ENCODE measurements around the gene GSE1. TPM values are rescaled to one million over a fixed set of nuclear protein-coding genes. Genes with fewer than 3 reads are reported as not detected.

The GSE1 gene
- polyA plus RNA-seq, 1 donor (not counting 4 experiments of a cell fraction or from before 2014, with no cell fraction given), result 5.0 TPM

DNA sequence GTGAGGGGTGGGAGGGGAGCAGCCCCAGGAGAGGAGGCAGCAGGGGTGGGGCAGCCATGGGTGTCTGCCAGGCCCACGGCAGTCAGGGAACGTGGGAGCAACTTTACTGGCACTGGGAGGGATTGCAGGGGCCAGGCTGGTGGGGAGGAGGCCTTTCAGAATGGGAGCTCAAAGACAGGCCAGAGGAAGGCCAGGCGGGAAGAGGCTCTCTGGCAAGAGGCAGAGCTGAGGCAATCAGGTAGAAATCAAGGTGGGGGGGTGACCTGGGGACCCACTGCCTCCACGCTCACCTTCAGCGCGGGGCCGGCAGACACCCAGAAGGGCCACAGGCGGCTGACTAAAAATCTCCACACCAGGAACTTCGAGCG, 11.9 kb upstream of the GSE1 start:
- H3K27ac ChIP-seq (ENCODE audit: control insufficient read depth, insufficient read depth, low read length), result no peak overlapping the region
- FAIRE-seq (no peak), DNase-seq (ENCODE audit: low read depth, low spot score) (no peak)
- no peaks in the 10 kb centered on the region for H3K79me2 ChIP-seq (ENCODE audit: control insufficient read depth, insufficient read depth, low read length)
- no peaks in the 10 kb centered on the region for H3K36me3 ChIP-seq (ENCODE audit: control insufficient read depth in 2 of 2, extremely low read depth in 1 of 2, insufficient read depth in 2 of 2, low read length in 2 of 2)
- H3K9me3 ChIP-seq (ENCODE audit: control insufficient read depth, low read depth, low read length), result no peaks in the 10 kb centered on the region
- no peaks in the 10 kb centered on the region for H3K4me1 ChIP-seq (ENCODE audit: control insufficient read depth, extremely low read depth, insufficient read depth, low read length)
- no peaks in the 10 kb centered on the region for H4K20me1 ChIP-seq (ENCODE audit: control insufficient read depth, extremely low read depth, insufficient read depth, low read length)
- no peaks in the 10 kb centered on the region for H3K9me1 ChIP-seq (ENCODE audit: control insufficient read depth, extremely low read depth, insufficient read depth, low read length)
- no peak overlapping the region for H3K4me3 ChIP-seq (ENCODE audit: control insufficient read depth in 2 of 3, extremely low read depth in 1 of 3, insufficient read depth in 2 of 3, low read depth in 1 of 3, low read length in 3 of 3)
- dilution Hi-C loops (cut with MboI; ENCODE audit: extremely low pct_ligation_motif_present, low sequenced_read_pairs), result no loop called here
- H3K27me3 ChIP-seq (ENCODE audit: control insufficient read depth, extremely low read depth, insufficient read depth, low read length), result peaks cover 11% of the 10 kb centered on the region
- no peak overlapping the region for H2AFZ ChIP-seq (ENCODE audit: control insufficient read depth, low read length)
- TF ChIP-seq EZH2 (IDR thresholded peaks at IDR 0.05; ENCODE audit: low read length), result no peak
- TF ChIP-seq, protein P1, sequence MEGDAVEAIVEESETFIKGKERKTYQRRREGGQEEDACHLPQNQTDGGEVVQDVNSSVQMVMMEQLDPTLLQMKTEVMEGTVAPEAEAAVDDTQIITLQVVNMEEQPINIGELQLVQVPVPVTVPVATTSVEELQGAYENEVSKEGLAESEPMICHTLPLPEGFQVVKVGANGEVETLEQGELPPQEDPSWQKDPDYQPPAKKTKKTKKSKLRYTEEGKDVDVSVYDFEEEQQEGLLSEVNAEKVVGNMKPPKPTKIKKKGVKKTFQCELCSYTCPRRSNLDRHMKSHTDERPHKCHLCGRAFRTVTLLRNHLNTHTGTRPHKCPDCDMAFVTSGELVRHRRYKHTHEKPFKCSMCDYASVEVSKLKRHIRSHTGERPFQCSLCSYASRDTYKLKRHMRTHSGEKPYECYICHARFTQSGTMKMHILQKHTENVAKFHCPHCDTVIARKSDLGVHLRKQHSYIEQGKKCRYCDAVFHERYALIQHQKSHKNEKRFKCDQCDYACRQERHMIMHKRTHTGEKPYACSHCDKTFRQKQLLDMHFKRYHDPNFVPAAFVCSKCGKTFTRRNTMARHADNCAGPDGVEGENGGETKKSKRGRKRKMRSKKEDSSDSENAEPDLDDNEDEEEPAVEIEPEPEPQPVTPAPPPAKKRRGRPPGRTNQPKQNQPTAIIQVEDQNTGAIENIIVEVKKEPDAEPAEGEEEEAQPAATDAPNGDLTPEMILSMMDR (optimal IDR thresholded peaks at IDR 0.05 in 1 of 3, IDR thresholded peaks at IDR 0.05 in 1 of 3, conservative IDR thresholded peaks at IDR 0.05 in 1 of 3; ENCODE audit: extremely low read depth in 1 of 3, insufficient read depth in 2 of 3, low read length in 3 of 3), result no peak
- H3K4me2 ChIP-seq (ENCODE audit: control insufficient read depth, extremely low read depth, insufficient read depth, low read depth, low read length), result no peak overlapping the region
- H3K9ac ChIP-seq (ENCODE audit: control insufficient read depth, extremely low read depth, insufficient read depth, low read length), result no peak overlapping the region

DNA sequence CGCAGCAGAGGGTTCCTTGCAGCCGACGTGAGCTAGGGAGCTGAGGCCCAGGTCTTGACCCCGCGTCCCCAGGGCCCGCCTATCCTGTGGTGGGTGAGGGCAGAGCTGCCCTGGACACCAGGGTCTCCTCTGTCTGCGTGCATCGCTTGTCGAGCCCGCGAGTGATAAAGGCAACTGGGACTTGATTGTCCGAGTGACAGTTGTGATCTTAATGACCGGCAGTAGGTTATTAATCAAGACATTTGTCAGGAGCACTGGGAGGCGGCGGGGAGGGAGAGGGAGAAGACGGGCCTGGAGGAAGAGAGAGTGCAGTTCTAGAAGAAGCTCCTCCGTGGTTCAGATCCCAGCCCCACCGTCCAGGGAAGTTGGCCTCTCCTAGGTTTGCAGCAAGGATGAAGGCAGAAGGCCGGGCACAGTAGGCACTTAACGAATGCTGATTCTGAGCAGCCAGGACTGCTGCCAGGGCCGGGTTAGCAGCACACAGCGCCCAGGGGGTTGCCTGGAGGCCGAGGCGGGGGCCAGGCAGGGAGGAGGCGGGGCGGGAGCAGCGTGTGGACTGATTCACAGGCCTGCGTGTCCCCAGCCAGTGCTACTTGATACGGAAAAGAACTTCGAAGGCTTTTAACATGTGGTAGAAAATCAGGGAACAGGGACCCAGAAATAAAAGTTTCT, 11.3 kb upstream of the GSE1 start:
- peaks cover 11% of the 10 kb centered on the region for H3K27me3 ChIP-seq (ENCODE audit: control insufficient read depth, extremely low read depth, insufficient read depth, low read length)
- H3K79me2 ChIP-seq (ENCODE audit: control insufficient read depth, insufficient read depth, low read length), result no peaks in the 10 kb centered on the region
- no peaks in the 10 kb centered on the region for H4K20me1 ChIP-seq (ENCODE audit: control insufficient read depth, extremely low read depth, insufficient read depth, low read length)
- no peak overlapping the region for H3K27ac ChIP-seq (ENCODE audit: control insufficient read depth, insufficient read depth, low read length)
- H3K9ac ChIP-seq (ENCODE audit: control insufficient read depth, extremely low read depth, insufficient read depth, low read length), result no peak overlapping the region
- DNase-seq (ENCODE audit: low read depth, low spot score) (no peak), FAIRE-seq (no peak)
- TF ChIP-seq, protein P1 (optimal IDR thresholded peaks at IDR 0.05 in 1 of 3, IDR thresholded peaks at IDR 0.05 in 1 of 3, conservative IDR thresholded peaks at IDR 0.05 in 1 of 3; ENCODE audit: extremely low read depth in 1 of 3, insufficient read depth in 2 of 3, low read length in 3 of 3), result no peak
- no peak for TF ChIP-seq EZH2 (IDR thresholded peaks at IDR 0.05; ENCODE audit: low read length)
- no peak overlapping the region for H2AFZ ChIP-seq (ENCODE audit: control insufficient read depth, low read length)
- no peaks in the 10 kb centered on the region for H3K4me1 ChIP-seq (ENCODE audit: control insufficient read depth, extremely low read depth, insufficient read depth, low read length)
- H3K4me2 ChIP-seq (ENCODE audit: control insufficient read depth, extremely low read depth, insufficient read depth, low read depth, low read length), result no peak overlapping the region
- no peaks in the 10 kb centered on the region for H3K9me3 ChIP-seq (ENCODE audit: control insufficient read depth, low read depth, low read length)
- H3K9me1 ChIP-seq (ENCODE audit: control insufficient read depth, extremely low read depth, insufficient read depth, low read length), result no peaks in the 10 kb centered on the region
- no peak overlapping the region for H3K4me3 ChIP-seq (ENCODE audit: control insufficient read depth in 2 of 3, extremely low read depth in 1 of 3, insufficient read depth in 2 of 3, low read depth in 1 of 3, low read length in 3 of 3)
- H3K36me3 ChIP-seq (ENCODE audit: control insufficient read depth in 2 of 2, extremely low read depth in 1 of 2, insufficient read depth in 2 of 2, low read length in 2 of 2), result no peaks in the 10 kb centered on the region
- dilution Hi-C loops (cut with MboI; ENCODE audit: extremely low pct_ligation_motif_present, low sequenced_read_pairs), result no loop called here

All from keratinocyte (primary cell).